ENCODE results near the gene FKBP2. TPM values are rescaled to one million over a fixed set of nuclear protein-coding genes. Genes with fewer than 3 reads are reported as not detected.
A peak's percentile ranks its signal among the peaks of the same experiment; 100 is the strongest.

Gene FKBP2
- total RNA-seq, 1 experiment from 2014 or later: 80.8 TPM

DNA sequence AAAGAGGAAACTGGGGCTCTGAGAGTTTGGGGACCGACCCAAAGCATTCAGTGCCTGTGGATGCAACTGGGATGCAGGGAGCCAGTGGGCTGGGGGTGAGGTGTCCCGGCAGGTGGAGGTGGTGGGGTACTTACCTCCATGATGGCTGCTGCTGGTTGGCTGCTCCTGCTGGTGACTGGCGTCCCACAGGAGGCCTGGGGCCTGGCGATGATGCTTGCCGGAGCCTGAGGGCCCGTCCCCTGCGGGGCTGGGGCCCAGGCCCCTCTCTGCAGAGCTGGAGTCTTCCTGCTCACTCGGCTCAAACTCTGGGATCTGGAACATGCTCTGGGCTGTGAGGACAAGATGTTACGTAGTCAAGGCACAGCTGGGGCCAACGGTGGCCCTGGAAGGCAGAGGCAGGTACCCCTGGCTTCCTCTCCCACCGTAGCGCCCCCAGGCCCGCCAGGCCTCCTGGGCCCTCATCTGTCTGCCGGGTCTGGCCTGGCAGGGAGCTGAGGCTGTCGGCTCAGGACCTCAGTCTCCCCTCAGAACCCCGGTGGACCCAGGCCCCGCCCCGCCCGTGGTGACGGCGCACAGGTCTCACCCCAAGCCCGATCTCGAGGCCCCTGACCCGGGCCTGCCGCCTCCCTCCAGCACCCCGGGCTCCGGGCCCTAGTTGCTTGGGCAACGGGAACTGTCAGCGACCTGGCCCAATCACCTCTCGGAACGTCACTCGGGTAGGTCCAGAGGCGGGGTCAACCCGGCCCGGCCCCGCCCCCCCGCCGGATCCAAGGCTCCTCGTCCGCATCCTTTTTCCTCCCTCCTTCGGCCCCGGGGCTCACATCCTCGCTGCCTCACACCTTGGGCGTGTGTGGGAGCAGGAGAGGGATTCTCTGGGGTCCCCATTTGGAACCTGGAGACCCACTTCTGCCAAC, 43.4 kb downstream of the FKBP2 start, which contains the start of gene BAD:
TSS of gene BAD (minus strand) at position 618 of the 914 bp plus-strand sequence. CDS start at position 321, 297 bp downstream.
- peak; percentile 86 for DNase-seq (ENCODE audit: low read depth)

GRCh38 chr11:64284962-64285884, 44.3 kb downstream of the FKBP2 start, which contains the start of gene GPR137:
TSS of gene GPR137 (plus strand) at chr11:64285848. CDS start at chr11:64286525, 677 bp downstream.
- peak; percentile 56 for DNase-seq (ENCODE audit: low read depth)

DNA sequence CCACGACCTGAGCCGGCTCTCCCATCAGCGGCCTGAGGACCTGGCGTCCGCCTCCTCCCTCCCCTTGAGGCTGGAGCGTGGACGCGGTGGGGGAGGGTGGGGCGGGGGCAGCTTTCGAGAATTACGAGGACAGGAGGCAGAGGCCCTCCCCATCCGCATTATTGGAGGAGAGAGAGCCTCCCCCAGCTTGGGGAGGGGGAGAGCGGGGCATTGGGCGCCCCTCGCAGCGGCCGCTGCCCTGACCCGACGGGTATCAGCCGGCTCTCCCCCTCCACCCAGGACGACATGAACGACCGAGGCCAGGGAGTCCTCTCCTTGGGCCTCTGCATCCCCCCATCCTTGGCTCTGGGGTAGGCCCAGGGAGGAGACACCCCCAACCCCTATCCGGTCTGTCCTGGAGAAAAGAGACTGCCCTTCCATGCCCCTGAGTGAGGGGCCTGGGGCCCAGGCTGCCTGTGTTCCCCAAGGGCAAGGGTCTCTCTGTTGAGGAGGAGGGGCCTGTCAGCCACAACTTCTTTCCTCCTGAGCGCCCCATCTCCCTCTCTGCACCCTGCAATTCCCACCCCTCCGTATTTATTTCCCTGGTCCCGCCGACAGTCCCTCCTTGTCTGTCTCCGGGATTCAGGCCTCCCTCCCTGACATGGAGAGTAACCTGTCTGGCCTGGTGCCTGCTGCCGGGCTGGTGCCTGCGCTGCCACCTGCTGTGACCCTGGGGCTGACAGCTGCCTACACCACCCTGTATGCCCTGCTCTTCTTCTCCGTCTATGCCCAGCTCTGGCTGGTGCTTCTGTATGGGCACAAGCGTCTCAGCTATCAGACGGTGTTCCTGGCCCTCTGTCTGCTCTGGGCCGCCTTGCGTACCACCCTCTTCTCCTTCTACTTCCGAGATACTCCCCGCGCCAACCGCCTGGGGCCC, 45.2 kb downstream of the FKBP2 start:
- peak; percentile 19 for DNase-seq (ENCODE audit: low read depth)

GRCh38 chr11:64286801-64287159, 45.9 kb downstream of the FKBP2 start:
- DNase-seq (ENCODE audit: low read depth): no peak

DNA sequence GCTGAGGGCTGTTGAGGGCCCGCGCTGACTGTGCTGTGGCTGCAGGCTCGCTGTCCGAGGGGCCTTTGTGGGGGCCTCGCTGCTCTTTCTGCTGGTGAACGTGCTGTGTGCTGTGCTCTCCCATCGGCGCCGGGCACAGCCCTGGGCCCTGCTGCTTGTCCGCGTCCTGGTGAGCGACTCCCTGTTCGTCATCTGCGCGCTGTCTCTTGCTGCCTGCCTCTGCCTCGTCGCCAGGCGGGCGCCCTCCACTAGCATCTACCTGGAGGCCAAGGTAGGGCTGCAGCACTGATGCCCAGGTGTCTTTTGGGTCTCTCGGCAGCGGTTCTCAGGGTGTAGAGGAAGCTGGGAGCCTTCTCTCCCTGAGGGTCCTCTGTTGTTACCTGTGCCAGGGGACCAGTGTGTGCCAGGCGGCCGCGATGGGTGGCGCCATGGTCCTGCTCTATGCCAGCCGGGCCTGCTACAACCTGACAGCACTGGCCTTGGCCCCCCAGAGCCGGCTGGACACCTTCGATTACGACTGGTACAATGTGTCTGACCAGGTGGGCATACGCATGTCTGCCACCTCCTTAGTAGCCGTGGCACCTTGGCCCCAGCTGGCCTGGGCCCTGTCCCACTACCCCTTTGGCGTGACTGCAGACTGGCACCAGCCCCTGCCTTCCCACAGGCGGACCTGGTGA, 46.9 kb downstream of the FKBP2 start:
- no peak for DNase-seq (ENCODE audit: low read depth)

DNA sequence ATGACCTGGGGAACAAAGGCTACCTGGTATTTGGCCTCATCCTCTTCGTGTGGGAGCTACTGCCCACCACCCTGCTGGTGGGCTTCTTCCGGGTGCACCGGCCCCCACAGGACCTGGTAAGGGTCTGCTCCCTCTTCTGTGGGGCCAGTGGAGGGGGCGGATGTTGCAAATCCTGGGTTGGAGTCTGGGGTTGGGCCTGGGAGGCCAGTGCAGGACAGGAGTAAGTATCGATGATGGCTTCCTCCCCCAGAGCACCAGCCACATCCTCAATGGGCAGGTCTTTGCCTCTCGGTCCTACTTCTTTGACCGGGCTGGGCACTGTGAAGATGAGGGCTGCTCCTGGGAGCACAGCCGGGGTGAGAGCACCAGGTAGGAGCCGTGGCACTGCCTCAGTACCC, 47.5 kb downstream of the FKBP2 start:
- no peak for DNase-seq (ENCODE audit: low read depth)

DNA sequence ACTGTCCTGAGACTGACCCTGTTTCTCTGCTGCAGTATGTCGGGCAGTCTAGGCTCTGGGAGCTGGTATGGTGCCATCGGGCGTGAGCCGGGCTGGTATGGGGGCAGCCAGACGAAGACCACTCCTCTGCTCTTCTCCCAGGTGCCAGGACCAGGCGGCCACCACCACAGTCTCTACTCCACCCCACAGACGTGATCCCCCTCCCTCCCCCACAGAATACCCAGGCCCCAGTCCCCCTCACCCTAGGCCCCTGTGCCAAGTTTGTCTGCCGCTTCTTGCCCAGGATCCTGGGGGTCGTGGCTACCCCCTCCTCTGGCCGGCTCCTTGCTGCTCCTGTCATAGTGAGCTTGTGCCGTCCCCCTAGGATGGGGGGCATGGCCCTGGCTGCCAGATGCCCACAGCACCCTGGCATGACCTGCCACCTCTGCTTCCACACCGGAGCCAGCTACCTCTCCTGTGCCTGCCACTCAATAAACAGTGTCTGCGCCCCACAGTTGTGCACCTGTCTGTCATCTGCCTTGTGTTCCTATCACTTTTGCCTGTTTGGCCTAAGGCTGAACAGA, 48.2 kb downstream of the FKBP2 start:
- DNase-seq (ENCODE audit: low read depth): no peak

GRCh38 chr11:64290352-64291261, 49.7 kb downstream of the FKBP2 start:
- no peak for DNase-seq (ENCODE audit: low read depth)

GRCh38 chr11:64291262-64291751, 50.4 kb downstream of the FKBP2 start, which contains the start of gene KCNK4:
TSS of gene KCNK4 (plus strand) at chr11:64291302. CDS start at chr11:64293019, 1,717 bp downstream.
- no peak for DNase-seq (ENCODE audit: low read depth)

- DNase-seq (ENCODE audit: low read depth): no peak
Observed at GRCh38 chr11:64291752-64292459, 51.0 kb downstream of the FKBP2 start.

DNA sequence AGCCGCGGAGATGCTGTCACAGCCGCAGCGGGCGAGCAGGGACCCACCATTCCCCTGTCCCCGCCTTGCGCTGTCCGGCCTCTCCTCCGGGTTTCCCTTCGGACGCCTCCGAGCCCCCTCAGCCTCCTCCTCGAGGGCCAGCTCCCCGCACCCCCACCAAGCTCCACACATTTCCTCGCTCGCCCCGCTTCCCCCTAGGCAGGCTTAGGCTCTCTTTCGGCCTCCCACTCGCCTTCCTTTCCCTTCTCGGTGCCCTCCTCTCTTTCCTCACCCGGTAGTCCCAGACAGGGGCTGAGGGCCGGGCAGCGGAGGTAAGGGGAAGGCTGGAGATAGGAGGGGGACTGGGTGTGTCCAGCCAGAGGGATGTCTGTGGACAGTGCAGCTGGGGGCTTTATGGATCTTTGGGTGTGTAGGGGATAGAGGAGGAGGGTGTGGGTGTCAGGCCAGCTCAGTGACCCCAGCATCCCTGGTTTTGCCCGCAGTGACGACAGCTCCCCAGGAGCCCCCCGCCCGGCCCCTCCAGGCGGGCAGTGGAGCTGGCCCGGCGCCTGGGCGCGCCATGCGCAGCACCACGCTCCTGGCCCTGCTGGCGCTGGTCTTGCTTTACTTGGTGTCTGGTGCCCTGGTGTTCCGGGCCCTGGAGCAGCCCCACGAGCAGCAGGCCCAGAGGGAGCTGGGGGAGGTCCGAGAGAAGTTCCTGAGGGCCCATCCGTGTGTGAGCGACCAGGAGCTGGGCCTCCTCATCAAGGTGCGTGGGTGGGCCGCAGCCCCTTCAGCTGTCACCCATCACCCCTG, 51.8 kb downstream of the FKBP2 start:
- no peak for DNase-seq (ENCODE audit: low read depth)

Other genes with a start within 250 kb of the FKBP2 start
- gene FLRT1, start 205.2 kb upstream of the FKBP2 start, total RNA-seq (2014; rRNA removed): not detected in 2 replicates
- 38.0 and 40.8 TPM in 2 replicates for gene MACROD1, start 75.0 kb upstream of the FKBP2 start, total RNA-seq (2014; rRNA removed)
- 237 and 248 TPM in 2 replicates for gene STIP1, start 54.9 kb upstream of the FKBP2 start, total RNA-seq (2014; rRNA removed)
- gene FERMT3, start 34.4 kb upstream of the FKBP2 start, total RNA-seq (2014; rRNA removed): 18.4 and 22.8 TPM in 2 replicates
- 65.0 and 72.5 TPM in 2 replicates for gene TRPT1, start 14.9 kb upstream of the FKBP2 start, total RNA-seq (2014; rRNA removed)
- 89.8 and 101 TPM in 2 replicates for gene NUDT22, start 14.8 kb upstream of the FKBP2 start, total RNA-seq (2014; rRNA removed)
- 4.4 and 8.3 TPM in 2 replicates for gene DNAJC4, start 10.5 kb upstream of the FKBP2 start, total RNA-seq (2014; rRNA removed)
- gene VEGFB, start 6.5 kb upstream of the FKBP2 start, total RNA-seq (2014; rRNA removed): 50.2 and 56.9 TPM in 2 replicates
- 696 and 750 TPM in 2 replicates for gene PPP1R14B, start 5.8 kb downstream of the FKBP2 start, total RNA-seq (2014; rRNA removed)
- 92.5 and 100 TPM in 2 replicates for gene PLCB3, start 10.4 kb downstream of the FKBP2 start, total RNA-seq (2014; rRNA removed)
- gene BAD, start 43.6 kb downstream of the FKBP2 start, total RNA-seq (2014; rRNA removed): 92.3 and 92.4 TPM in 2 replicates
- 24.9 and 26.8 TPM in 2 replicates for gene GPR137, start 44.8 kb downstream of the FKBP2 start, total RNA-seq (2014; rRNA removed)
- gene KCNK4, start 50.2 kb downstream of the FKBP2 start, total RNA-seq (2014; rRNA removed): not detected in 2 replicates
- gene CATSPERZ, start 59.3 kb downstream of the FKBP2 start, total RNA-seq (2014; rRNA removed): 0.29 TPM in 1 of 2 replicates, not detected in the other
- gene ESRRA, start 64.4 kb downstream of the FKBP2 start, total RNA-seq (2014; rRNA removed): 58.2 and 59.8 TPM in 2 replicates
- gene TRMT112, start 76.5 kb downstream of the FKBP2 start, total RNA-seq (2014; rRNA removed): 261 and 366 TPM in 2 replicates
- gene PRDX5, start 77.0 kb downstream of the FKBP2 start, total RNA-seq (2014; rRNA removed): 215 and 240 TPM in 2 replicates
- gene CCDC88B, start 99.1 kb downstream of the FKBP2 start, total RNA-seq (2014; rRNA removed): 0.63 and 0.71 TPM in 2 replicates
- gene RPS6KA4, start 118.1 kb downstream of the FKBP2 start, total RNA-seq (2014; rRNA removed): 56.2 and 64.1 TPM in 2 replicates